NCI-H2227 (cell line): ENCODE measurements around the gene TPM1.

Source experiments
- DNase-seq: peaks from one replicate; lab custom pipeline; 2025; ENCODE audit not compliant: unreplicated experiment; lab: John Stamatoyannopoulos, UW

The TPM1 gene

DNA sequence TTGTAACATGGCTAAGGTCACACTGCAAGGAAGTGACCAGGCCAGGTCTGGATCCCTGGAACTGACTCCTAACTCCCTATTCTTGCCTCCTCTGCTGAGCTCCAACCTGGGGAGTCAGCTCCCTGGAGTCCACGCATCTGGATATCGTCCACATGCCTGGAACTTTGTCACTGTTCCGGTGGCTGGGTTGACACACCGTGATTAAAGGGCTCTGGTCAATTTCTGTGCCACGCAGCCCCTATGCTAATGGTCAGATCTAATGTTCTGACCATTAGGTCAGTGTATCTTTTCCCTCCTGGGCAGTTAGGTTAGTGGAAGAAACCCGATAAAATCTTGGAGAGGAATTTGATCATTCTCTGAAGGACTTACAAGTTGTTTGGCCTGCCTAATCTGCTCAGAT lies 1.6 kb upstream of the TPM1 start:
- no peak for DNase-seq

DNA sequence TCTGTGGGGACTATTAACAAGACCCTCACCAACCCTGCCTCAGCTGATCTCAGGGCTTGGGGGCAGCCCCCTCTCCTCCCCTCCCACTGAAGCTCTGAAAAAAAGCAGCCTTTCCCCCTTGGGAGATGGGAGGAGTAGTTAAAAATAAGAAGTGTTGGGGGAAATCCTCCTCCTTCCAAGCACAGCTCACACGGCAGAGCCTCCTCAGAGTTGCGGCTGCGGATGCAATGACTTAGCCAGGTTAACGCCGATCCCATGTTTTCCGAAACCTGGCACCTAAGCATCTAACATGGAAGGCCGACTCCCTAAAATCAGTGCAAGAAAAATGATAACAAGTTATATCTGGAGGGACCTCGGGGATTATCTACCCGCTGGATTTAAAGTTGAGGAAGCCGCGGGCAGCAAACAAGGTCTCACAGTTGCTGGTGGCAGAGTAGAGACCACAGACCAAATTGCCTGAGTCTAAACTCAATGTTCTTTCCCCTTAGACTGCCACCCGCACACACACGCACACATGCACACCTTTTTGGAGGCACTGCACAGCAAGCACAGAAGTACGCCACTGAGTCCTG lies 1.1 kb upstream of the TPM1 start:
- DNase-seq, result no peak

DNA sequence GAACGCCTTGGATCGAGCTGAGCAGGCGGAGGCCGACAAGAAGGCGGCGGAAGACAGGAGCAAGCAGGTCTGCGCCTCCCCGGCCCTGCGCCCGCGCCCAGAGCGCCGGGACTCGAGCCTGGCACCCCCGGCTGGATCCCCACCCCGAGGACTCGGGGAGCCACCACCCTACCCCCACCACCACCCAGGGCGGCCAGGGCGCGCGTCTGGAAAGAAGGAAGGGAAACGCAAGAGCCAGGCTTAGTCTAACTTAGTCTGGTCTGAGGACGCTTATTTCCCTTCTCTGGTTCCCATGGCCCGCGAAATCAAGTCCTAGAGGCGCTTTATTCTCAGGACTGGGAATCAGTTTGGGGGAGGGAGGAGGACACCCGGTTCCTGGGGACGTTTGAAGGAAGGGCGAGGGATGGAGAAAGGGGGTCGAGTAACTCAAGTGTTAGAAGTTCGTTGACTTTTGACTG lies 359 bp downstream of the TPM1 start:
- no peak for DNase-seq

DNA sequence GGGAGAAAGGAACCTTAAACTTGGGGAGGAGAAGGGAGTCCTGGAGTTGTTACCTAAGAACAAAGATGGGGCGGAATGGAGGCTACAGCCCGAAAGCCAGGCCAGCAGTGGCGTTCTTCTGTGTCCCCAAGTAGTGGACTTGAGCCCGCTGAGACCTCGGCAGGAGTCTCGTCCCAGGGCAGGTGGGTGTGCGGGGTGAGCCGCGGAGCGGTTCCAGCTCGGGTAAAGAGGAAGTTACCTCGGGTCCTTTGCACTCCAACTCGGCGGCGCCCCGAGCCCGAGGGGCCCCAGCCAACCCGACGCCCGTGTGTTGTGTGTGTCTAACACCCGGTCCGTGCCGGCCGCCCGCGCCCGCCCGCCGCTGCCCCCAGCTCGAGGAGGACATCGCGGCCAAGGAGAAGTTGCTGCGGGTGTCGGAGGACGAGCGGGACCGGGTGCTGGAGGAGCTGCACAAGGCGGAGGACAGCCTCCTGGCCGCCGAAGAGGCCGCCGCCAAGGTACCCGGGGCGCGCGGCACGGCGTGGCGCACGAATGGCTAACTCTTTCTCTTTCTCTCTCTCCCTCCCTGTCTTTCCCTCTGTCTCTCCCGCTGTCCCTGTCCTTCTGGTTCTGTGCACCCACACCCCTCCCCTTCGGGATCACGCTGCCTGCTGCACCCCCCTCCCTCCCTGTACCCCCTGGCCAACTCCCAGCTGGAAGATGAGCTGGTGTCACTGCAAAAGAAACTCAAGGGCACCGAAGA lies 959 bp downstream of the TPM1 start:
- DNase-seq, result no peak

DNA sequence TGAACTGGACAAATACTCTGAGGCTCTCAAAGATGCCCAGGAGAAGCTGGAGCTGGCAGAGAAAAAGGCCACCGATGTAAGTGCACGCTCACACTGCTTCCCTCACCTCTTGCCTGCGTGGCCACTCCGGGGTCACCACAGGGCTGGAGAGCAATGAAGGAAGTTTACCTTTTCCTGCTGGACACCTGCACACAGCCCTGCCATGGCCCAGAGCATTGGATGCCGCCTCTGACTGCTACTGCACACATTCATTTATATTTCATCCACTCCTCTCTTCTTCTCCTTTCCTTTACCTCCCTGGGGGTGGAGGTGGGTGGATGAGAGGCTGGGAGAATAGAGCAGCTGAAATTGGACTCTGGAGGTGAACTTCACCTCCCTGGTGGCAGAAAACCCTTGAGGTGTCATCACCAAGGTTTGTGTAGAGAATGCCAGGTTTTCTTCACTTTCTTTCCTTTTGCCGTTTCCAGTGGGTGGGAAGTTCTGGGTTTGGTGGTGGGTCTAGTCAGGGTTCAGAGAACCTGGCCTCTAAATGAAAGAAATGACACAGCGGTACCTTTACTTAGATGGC lies 1.6 kb downstream of the TPM1 start:
- no peak for DNase-seq

DNA sequence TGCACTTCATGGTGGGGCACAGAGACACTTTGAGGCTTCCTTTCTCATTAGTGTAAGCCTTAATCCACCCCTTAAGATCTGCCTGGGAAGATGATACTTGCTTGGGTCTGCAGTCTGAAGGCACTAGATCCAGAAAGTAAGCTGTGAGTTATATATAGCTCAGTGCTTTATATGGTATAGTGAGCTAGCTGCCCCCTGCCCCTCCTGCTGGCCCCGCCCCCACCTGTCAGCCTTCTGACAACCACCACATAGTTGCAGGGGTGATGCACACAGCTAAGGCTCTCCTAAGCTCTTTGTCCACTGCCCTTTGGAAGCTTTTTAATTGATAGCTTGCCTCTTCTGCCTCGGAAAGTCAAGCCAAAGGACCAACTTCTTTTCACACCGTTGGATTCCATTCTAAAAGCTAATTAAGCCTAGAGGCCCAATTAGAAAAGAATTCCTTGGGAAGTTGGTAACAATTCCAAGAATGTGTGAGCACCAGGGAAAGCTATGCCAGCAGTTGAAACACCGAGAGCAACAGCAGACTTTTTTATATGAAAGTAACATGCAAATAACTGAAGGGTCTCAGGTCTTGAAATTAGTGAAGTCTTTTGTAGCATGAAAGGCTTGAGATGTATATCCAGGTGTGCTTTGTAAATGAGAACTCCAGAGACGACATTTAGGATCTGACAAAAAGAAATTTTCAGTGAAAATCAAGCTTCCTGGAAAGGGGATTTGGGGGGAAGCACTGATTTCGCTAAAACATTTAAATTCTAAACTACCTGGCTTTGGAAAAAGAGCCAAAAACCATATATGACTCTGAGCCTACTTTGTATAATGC lies 2.3 kb downstream of the TPM1 start:
- no peak for DNase-seq

DNA sequence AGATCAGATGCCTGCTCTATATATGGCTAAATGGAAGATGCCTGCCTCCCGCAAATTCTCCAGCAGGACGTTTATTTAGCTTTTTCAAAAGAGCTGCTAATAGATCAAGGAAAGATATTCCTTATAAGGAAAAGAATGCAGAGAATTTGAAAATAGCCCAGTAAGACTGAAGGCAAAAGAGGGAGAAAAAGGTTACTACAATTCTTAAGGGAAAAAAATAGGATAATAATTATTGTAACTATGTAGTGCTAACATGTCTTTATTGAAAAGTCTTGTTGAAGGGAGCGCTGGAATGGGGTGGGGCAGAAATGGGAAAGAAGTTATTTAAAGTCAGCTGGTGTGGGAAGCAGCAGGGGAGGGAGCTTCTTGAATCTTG lies 2.9 kb downstream of the TPM1 start:
- DNase-seq, result no peak

DNA sequence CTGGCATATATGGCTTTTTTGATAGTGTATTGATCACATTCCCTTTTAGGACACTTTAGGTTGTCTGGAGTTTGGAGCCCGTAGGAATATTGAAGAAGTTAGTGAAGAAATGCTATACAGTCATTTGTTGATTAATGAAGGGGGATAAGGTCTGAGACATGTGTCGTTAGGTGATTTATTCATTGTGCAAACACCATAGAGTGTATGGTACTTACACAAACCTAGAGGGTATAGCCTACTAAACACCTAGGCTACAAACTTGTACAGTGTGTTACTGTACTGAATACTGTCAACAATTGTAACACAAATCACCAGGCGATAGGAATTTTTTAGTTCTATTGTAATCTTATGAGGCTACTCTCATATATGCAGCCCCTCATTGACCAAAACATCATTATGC lies 3.3 kb downstream of the TPM1 start:
- no peak for DNase-seq

DNA sequence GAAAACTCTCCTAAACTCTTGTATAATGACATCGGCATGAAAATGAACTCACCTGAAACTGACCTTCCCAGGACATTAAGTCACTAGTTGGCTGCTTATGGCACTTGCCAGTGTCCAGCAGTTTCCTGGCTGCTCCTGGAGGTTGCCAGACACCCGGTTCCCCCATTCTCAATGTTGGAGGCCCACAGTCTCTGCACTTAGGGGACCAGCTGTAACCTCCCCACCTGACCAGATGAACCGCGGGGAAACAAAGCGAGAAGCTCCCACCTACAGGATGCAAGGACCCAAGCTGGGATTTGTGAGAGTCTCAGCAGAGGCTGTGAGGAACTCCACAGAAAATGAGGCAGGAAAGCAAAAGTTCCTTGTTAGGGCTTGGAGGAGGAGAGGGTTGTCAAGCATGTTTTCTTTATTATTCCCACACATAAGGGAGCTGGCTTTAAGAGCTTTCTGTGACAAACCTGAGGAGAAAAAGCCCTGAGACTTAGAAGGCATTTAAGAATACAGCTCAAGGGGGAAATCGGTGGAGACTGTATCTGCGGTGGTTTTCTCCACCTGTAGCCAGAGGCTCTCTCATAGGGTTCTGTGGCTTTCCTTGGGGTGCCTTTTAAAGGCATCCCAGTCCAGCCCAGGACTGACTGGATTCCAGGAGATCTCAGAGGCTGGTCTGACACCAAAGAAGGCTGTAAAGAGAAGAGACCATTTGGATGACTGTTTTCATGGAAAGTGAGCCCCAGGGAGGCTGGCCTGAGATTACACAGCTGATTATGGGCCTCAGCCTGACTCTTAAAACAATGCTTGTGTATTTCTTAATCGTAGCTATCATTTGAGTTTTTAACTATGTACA lies 4.6 kb downstream of the TPM1 start:
- no peak for DNase-seq

DNA sequence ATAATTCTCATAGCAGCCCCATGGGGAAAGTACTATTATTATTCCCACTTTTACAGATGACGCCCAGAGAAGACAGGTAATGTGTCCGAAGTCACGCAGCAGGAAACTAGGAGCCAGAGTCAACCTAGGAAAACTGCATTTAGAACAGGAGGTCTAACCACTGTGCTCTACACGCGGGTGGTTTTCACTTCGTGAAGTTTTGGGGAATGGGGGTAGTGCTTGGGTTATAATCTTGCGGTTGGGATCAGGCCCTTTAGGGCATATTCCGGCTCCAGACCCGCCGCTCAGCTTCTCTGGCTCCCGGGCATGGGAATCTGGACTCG lies 5.2 kb downstream of the TPM1 start:
- DNase-seq, result no peak

DNA sequence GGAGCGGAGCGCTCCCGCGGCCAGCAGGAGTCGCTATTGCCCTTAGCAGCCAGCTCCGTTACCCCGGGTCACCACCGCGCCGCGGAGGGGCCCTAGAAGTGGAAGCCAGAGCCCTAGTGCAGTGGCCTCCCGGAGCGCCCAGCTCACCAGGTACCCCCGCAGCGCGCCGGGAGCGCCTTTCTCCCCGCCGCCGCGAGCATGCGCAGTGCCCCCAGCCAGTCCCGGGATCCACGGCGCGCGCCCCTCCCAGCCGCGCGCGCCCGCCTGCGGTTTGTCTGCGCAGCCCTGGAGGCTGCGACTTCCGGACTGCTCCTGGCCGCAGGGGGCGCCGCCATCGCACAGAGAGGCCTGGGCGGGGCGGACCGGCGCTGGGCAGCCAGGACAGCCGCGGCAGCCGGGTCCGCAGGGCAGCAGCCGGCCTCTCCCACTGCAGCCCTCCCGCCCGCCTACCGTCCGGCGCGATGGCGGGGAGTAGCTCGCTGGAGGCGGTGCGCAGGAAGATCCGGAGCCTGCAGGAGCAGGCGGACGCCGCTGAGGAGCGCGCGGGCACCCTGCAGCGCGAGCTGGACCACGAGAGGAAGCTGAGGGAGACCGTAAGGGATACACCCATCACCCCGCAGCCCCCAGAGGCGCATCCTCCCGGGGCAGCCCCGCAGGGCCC lies 5.7 kb downstream of the TPM1 start:
- peak; percentile 90 for DNase-seq

DNA sequence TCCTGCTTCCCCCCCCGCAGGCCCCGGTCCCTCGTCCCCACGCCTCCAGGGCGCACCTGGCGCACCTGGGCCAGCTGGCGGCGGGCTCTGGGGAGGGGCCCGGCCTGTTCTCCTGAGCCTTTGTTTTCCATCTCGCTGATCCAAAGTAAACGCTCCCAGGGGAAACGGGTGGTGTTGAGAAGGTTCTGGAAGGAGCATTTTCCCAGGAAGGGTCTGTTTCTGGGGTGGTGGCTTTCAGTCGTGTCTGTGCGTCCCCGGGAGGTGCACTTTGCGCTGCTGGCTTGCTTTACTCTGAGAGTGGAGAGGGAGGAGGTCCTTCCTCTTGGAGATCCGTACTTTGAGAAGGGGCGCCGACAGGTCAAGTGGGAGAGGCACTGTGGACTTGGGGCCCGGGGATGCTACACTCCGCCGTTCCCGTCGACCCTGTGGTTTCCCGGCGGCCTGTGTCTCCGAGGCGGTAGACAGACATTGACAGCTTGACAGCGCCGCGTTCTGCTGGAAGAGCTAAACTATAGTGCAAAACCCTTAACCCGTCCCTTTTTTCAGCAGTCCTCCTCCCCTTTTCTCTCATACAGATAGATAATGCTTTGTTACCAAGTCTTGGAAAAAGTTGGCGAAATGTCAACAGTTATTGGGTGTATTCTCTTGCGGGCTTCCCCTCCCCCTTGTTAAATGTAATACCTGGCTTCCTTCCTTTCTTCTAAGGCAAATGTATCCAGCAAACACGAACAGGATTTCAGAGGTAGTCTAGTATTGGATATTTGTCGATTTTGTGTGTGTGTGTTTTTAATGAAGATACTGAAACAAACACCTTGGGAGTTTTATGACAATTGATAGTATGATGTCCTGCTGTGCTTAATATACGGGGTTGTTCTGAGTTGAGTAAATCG lies 6.5 kb downstream of the TPM1 start:
- peak; percentile 38 for DNase-seq

DNA sequence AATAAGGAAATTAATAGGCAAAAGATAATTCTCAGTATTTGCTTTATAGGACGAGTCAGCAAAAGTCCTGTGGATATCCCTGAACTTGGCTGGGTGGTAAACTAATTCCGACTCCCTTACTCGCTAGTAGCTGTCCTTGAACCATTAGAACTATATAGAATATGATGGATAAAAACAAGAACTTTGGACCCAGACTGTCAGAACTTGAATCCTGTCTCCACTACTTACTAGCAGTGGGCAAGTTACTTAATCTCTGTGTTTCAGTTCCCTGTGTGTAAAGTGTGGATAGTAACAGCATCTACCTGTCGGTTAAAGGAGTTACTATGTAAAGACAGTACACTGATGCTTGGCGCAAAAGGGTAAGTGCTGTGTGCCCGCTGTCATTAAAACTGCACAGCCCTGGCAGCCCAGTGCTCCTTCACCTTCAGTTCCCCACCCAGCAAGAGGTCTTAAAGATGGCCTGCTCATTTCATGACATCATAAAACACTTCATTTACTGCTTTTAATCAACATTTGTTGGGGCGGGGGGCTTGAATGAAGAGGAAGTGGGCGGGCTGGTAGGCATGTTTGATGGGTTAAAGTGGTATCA lies 7.3 kb downstream of the TPM1 start:
- no peak for DNase-seq

DNA sequence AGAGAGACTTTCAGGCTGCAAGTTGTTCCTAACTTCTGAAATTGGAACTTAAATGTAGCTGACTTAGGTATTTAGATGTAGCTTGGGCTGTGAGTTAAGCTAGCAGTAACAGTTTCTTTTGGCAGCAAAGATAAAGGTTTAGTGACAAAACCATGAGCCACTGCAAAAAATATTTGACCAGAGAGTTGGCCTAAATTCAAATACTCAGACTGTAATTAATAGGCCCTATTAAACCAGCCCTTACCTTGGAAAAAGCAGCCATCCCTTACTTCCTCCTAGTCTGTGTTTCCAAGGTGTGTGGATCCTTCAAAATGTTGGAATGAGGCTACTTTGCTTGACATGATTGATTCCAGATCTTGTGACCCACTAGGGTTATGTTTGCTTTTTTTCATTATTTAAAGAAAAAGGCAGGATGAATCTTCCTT lies 8.2 kb downstream of the TPM1 start:
- no peak for DNase-seq

DNA sequence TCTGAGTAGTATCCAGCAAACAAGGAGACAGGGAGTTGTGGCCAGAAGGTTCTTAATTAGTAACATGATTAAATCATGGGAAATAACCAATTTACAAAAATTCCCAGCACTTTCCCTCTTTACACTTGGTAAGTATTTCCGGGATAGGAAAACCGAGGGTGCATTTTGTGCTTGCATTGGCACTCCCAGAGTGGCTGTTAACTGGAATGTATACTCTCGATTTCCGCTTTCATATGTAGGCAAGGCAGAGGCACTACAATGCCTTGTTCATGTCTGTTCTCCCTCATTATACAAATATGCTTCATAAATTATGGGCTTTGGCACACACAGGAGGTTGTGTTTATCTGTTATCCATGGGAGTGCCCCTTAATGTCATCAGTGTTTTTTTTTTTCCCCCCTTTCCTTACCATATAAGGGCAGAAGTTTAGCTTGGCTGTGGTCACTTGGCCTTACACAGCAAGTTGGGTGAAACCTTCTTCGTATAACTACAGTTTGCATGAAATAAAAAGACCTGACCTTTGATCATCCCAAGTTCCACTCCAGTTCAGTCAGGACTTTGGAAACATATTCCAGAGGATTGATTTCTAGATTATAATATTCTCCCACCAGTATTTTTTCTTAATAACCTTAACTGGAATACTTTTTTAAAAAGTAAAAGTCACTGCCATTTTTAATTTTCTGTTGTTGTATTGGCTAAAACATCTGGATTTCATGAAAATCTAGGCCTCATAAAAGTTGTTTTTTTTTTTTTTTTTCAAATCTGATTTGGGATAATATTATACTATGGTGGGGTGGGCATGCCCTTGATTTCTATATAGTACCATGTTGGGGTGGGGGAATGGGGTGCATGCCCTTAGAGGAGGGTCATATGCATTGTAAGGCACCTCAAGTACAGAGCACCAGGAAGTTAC lies 8.9 kb downstream of the TPM1 start:
- peak; percentile 28 for DNase-seq

DNA sequence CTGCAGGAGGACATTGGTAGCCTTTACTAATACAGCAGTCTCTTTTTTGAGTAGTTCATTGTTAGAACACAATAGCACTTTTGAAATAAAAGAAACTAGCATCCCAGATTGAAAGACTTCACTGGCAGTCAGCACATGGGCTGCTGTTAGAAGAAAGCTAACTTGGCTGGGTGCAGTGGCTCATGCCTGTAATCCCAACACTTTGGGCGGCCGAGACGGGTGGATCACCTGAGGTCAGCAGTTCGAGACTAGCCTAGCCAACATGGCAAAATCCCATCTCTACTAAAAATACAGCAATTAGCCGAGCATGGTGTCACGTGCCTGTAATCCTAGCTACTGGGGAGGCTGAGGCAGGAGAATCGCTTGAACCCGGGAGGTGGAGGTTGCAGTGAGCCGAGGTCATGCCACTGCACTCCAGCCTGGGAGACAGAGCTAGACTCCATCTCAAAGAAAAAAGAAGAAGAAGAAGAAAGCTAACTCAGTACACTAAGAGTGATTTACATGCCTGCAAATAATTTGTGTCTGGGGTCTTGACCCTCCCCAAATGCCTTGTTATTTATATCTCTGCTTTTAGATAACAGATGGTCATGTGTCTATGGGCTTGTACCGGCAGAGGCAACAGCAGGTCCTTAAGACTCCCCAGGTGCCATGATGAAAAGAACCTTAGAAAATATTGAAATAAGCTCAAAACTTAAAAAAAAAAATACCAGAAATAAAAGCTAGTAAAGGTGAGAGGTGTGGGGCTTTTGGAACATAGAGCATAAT lies 9.7 kb downstream of the TPM1 start:
- no peak for DNase-seq

DNA sequence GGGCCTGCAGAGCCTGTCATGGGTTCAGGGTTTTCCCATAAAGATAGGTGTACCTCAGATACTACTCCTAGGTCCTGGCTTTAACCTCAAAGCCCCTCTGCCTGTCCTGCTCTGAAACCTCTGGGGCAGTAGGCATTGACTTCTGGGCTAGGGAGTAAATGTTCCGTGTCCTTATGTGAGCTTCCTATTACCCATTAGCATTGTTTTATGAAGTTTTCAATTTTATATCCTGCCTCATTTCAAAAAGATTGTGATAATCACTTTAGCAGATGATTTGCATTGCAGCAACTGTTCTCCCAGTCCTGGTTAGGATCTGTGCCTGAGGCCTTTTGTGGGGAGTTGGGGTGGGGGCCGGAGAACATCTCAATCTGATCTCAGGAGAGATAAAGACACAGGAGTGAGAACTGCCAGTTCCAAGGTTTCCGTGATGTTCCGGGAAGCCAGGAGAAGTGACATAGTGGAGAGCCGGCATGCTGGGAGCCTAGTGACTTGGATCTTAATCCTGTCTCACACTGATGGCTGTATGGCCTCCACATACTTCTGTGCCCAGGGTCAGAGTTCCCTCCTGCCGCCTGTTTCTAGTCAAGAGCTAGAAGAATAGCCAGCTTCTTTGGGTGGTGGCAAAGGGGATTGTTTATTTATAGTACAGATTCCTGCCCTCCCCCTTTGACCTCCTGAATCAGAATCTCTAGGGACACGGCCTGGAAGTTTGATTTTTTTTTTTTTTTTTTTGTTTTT lies 10.6 kb downstream of the TPM1 start:
- DNase-seq, result no peak
